ENCODE data around the gene PROK1. TPM values are rescaled to one million over a fixed set of nuclear protein-coding genes. Genes with fewer than 3 reads are reported as not detected.
"Not testable (repeated sequence)": the region's sequence is repeated elsewhere in the genome, so short reads cannot be mapped to it uniquely, and the experiment has no call there.

The PROK1 gene
- not detected for polyA plus RNA-seq (2013, experiment 1 of 4)
- not detected for polyA plus RNA-seq (2013, experiment 2 of 4)
- 0.48 TPM for polyA plus RNA-seq (2013, experiment 3 of 4)
- polyA plus RNA-seq (2013, experiment 4 of 4), result 0.24 TPM

- no peaks in the 10 kb centered on the region for H3K27me3 ChIP-seq (ENCODE audit: control insufficient read depth, insufficient read depth, low read length, poor library complexity, severe bottlenecking)
- WGBS, 2 experiments, result 89 to 90% methylated on average over 8 of the region's 8 CpGs
- no peaks in the 10 kb centered on the region for H3K4me1 ChIP-seq (ENCODE audit: control insufficient read depth, insufficient read depth, low read length)
- H3K9me3 ChIP-seq (ENCODE audit: control insufficient read depth, low read length), result no peaks in the 10 kb centered on the region
- no peak within 1 kb of the TSS for H3K4me3 ChIP-seq (ENCODE audit: insufficient read depth, low read depth, low read length)
- no peak within 1 kb of the TSS for H3K27ac ChIP-seq (ENCODE audit: insufficient read depth, low read depth, low read length, poor library complexity, severe bottlenecking)
- H3K36me3 ChIP-seq (ENCODE audit: control insufficient read depth, insufficient read depth, low read length), result no peaks in the 10 kb centered on the region
Measured at GRCh38 chr1:110450929-110451328, at the start of gene PROK1. TSS of gene PROK1 (plus strand) at chr1:110451149. CDS start at chr1:110451217, 68 bp downstream.

- WGBS, 2 experiments, result 91 to 100% methylated on average over 4 of the region's 5 CpGs
- peaks cover 17% of the 10 kb centered on the region for H3K36me3 ChIP-seq (ENCODE audit: control insufficient read depth, insufficient read depth, low read length)
- no peaks in the 10 kb centered on the region for H3K9me3 ChIP-seq (ENCODE audit: control insufficient read depth, low read length)
- no peaks in the 10 kb centered on the region for H3K27me3 ChIP-seq (ENCODE audit: control insufficient read depth, insufficient read depth, low read length, poor library complexity, severe bottlenecking)
- no peak overlapping the region for H3K4me3 ChIP-seq (ENCODE audit: insufficient read depth, low read depth, low read length)
- H3K27ac ChIP-seq (ENCODE audit: insufficient read depth, low read depth, low read length, poor library complexity, severe bottlenecking), result no peak overlapping the region
- H3K4me1 ChIP-seq (ENCODE audit: control insufficient read depth, insufficient read depth, low read length), result no peaks in the 10 kb centered on the region
Measured at GRCh38 chr1:110403805-110404204, 47.1 kb upstream of the PROK1 start.

GRCh38 chr1:110404401-110404800 is 46.5 kb upstream of the PROK1 start:
- no peaks in the 10 kb centered on the region for H3K27me3 ChIP-seq (ENCODE audit: control insufficient read depth, insufficient read depth, low read length, poor library complexity, severe bottlenecking)
- 98 to 100% methylated on average over 4 of the region's 4 CpGs for whole genome bisulfite sequencing, 2 experiments
- peaks cover 17% of the 10 kb centered on the region for H3K36me3 ChIP-seq (ENCODE audit: control insufficient read depth, insufficient read depth, low read length)
- H3K4me1 ChIP-seq (ENCODE audit: control insufficient read depth, insufficient read depth, low read length), result no peaks in the 10 kb centered on the region
- H3K27ac ChIP-seq (ENCODE audit: insufficient read depth, low read depth, low read length, poor library complexity, severe bottlenecking), result no peak overlapping the region
- H3K4me3 ChIP-seq (ENCODE audit: insufficient read depth, low read depth, low read length), result no peak overlapping the region
- no peaks in the 10 kb centered on the region for H3K9me3 ChIP-seq (ENCODE audit: control insufficient read depth, low read length)

GRCh38 chr1:110406407-110406806 is 44.5 kb upstream of the PROK1 start:
- not testable (repeated sequence) for H3K27me3 ChIP-seq (ENCODE audit: control insufficient read depth, insufficient read depth, low read length, poor library complexity, severe bottlenecking); H3K36me3 ChIP-seq (ENCODE audit: control insufficient read depth, insufficient read depth, low read length); H3K4me1 ChIP-seq (ENCODE audit: control insufficient read depth, insufficient read depth, low read length); H3K9me3 ChIP-seq (ENCODE audit: control insufficient read depth, low read length); H3K27ac ChIP-seq (ENCODE audit: insufficient read depth, low read depth, low read length, poor library complexity, severe bottlenecking)
- 86 to 89% methylated on average over 14 of the region's 15 CpGs for WGBS, 2 experiments
- peak overlapping the region; percentile 71 for H3K4me3 ChIP-seq (ENCODE audit: insufficient read depth, low read depth, low read length)

- no peaks in the 10 kb centered on the region for H3K4me1 ChIP-seq (ENCODE audit: control insufficient read depth, insufficient read depth, low read length)
- H3K4me3 ChIP-seq (ENCODE audit: insufficient read depth, low read depth, low read length), result peak within 1 kb of the TSS; percentile 71
- no peaks in the 10 kb centered on the region for H3K9me3 ChIP-seq (ENCODE audit: control insufficient read depth, low read length)
- no peak within 1 kb of the TSS for H3K27ac ChIP-seq (ENCODE audit: insufficient read depth, low read depth, low read length, poor library complexity, severe bottlenecking)
- H3K36me3 ChIP-seq (ENCODE audit: control insufficient read depth, insufficient read depth, low read length), result peaks cover 4% of the 10 kb centered on the region
- 3% methylated on average over 76 of the region's 76 CpGs for WGBS, 2 experiments
- H3K27me3 ChIP-seq (ENCODE audit: control insufficient read depth, insufficient read depth, low read length, poor library complexity, severe bottlenecking), result no peaks in the 10 kb centered on the region
Measured at GRCh38 chr1:110407260-110408210, 43.4 kb upstream of the PROK1 start, which contains the start of gene LAMTOR5. TSS of gene LAMTOR5 (minus strand) at chr1:110407694. CDS start at chr1:110407620, 74 bp downstream.

GRCh38 chr1:110408488-110408887 is 42.5 kb upstream of the PROK1 start:
- Histone ChIP-seq H3K9me3 (ENCODE audit: control insufficient read depth, low read length) (no peaks in the 10 kb centered on the region), H3K27ac (ENCODE audit: insufficient read depth, low read depth, low read length, poor library complexity, severe bottlenecking) (no peak overlapping the region), H3K4me1 (ENCODE audit: control insufficient read depth, insufficient read depth, low read length) (no peaks in the 10 kb centered on the region), H3K36me3 (ENCODE audit: control insufficient read depth, insufficient read depth, low read length) (peaks cover under 1% of the 10 kb centered on the region), H3K4me3 (ENCODE audit: insufficient read depth, low read depth, low read length) (no peak overlapping the region), H3K27me3 (ENCODE audit: control insufficient read depth, insufficient read depth, low read length, poor library complexity, severe bottlenecking) (no peaks in the 10 kb centered on the region)
- 82 to 90% methylated on average over 8 of the region's 8 CpGs for WGBS, 2 experiments

- no peaks in the 10 kb centered on the region for H3K36me3 ChIP-seq (ENCODE audit: control insufficient read depth, insufficient read depth, low read length)
- H3K27ac ChIP-seq (ENCODE audit: insufficient read depth, low read depth, low read length, poor library complexity, severe bottlenecking), result no peak overlapping the region
- no peak overlapping the region for H3K4me3 ChIP-seq (ENCODE audit: insufficient read depth, low read depth, low read length)
- H3K27me3 ChIP-seq (ENCODE audit: control insufficient read depth, insufficient read depth, low read length, poor library complexity, severe bottlenecking), result no peaks in the 10 kb centered on the region
- WGBS, 2 experiments, result 94 to 96% methylated on average over 6 of the region's 6 CpGs
- no peaks in the 10 kb centered on the region for H3K9me3 ChIP-seq (ENCODE audit: control insufficient read depth, low read length)
- H3K4me1 ChIP-seq (ENCODE audit: control insufficient read depth, insufficient read depth, low read length), result no peaks in the 10 kb centered on the region
Measured at GRCh38 chr1:110409316-110409715, 41.6 kb upstream of the PROK1 start.

GRCh38 chr1:110411173-110411735 is 39.7 kb upstream of the PROK1 start:
- Histone ChIP-seq H3K4me1 (ENCODE audit: control insufficient read depth, insufficient read depth, low read length) (no peaks in the 10 kb centered on the region), H3K27me3 (ENCODE audit: control insufficient read depth, insufficient read depth, low read length, poor library complexity, severe bottlenecking) (no peaks in the 10 kb centered on the region), H3K9me3 (ENCODE audit: control insufficient read depth, low read length) (no peaks in the 10 kb centered on the region), H3K4me3 (ENCODE audit: insufficient read depth, low read depth, low read length) (no peak overlapping the region), H3K36me3 (ENCODE audit: control insufficient read depth, insufficient read depth, low read length) (no peaks in the 10 kb centered on the region), H3K27ac (ENCODE audit: insufficient read depth, low read depth, low read length, poor library complexity, severe bottlenecking) (no peak overlapping the region)
- WGBS, 2 experiments, result 73 to 77% methylated on average over 7 of the region's 7 CpGs

GRCh38 chr1:110412576-110412975 is 38.4 kb upstream of the PROK1 start:
- 39 to 44% methylated on average over 4 of the region's 4 CpGs for WGBS, 2 experiments
- H3K9me3 ChIP-seq (ENCODE audit: control insufficient read depth, low read length), result no peaks in the 10 kb centered on the region
- H3K4me1 ChIP-seq (ENCODE audit: control insufficient read depth, insufficient read depth, low read length), result no peaks in the 10 kb centered on the region
- no peak overlapping the region for H3K4me3 ChIP-seq (ENCODE audit: insufficient read depth, low read depth, low read length)
- no peaks in the 10 kb centered on the region for H3K36me3 ChIP-seq (ENCODE audit: control insufficient read depth, insufficient read depth, low read length)
- no peak overlapping the region for H3K27ac ChIP-seq (ENCODE audit: insufficient read depth, low read depth, low read length, poor library complexity, severe bottlenecking)
- no peaks in the 10 kb centered on the region for H3K27me3 ChIP-seq (ENCODE audit: control insufficient read depth, insufficient read depth, low read length, poor library complexity, severe bottlenecking)

GRCh38 chr1:110413045-110413444 is 37.9 kb upstream of the PROK1 start:
- WGBS, 2 experiments, result 96 to 100% methylated on average over 1 of the region's 1 CpG
- not testable (repeated sequence) for H3K27me3 ChIP-seq (ENCODE audit: control insufficient read depth, insufficient read depth, low read length, poor library complexity, severe bottlenecking); H3K27ac ChIP-seq (ENCODE audit: insufficient read depth, low read depth, low read length, poor library complexity, severe bottlenecking); H3K4me3 ChIP-seq (ENCODE audit: insufficient read depth, low read depth, low read length); H3K4me1 ChIP-seq (ENCODE audit: control insufficient read depth, insufficient read depth, low read length); H3K36me3 ChIP-seq (ENCODE audit: control insufficient read depth, insufficient read depth, low read length); H3K9me3 ChIP-seq (ENCODE audit: control insufficient read depth, low read length)
